Kasumi-1 (cell line): Measurements from ENCODE around the gene ABCF2.

Experiments
- DNase-seq, 2 experiments: peaks; one replicate each; lab custom pipeline; 2025; lab: John Stamatoyannopoulos, UW

Gene ABCF2

GRCh38 chr7:151226875-151227782 is at the start of gene ABCF2:
ABCF2 (minus strand) TSS chr7:151227205; CDS start chr7:151226458, 747 bp downstream.
- peak; percentile 95 for DNase-seq

GRCh38 chr7:151275813-151276577 is 49.0 kb upstream of the ABCF2 start:
- no peak for DNase-seq

GRCh38 chr7:151274936-151275812 is 48.2 kb upstream of the ABCF2 start:
- DNase-seq: no peak

- no peak for DNase-seq
Observed at GRCh38 chr7:151274396-151274795, 47.4 kb upstream of the ABCF2 start.

GRCh38 chr7:151273651-151274390 is 46.8 kb upstream of the ABCF2 start:
- DNase-seq: no peak

GRCh38 chr7:151272877-151273276 is 45.9 kb upstream of the ABCF2 start:
- DNase-seq: no peak

GRCh38 chr7:151272405-151272804 is 45.4 kb upstream of the ABCF2 start:
- DNase-seq: no peak

GRCh38 chr7:151271699-151272355 is 44.8 kb upstream of the ABCF2 start:
- DNase-seq: peak; percentile 88 to 90

GRCh38 chr7:151269511-151269910 is 42.5 kb upstream of the ABCF2 start:
- DNase-seq: no peak

- no peak for DNase-seq
Observed at GRCh38 chr7:151265351-151265931, 38.4 kb upstream of the ABCF2 start.

GRCh38 chr7:151264615-151265014 is 37.6 kb upstream of the ABCF2 start:
- DNase-seq: no peak

- DNase-seq: no peak
Observed at GRCh38 chr7:151261529-151261928, 34.5 kb upstream of the ABCF2 start.

GRCh38 chr7:151260883-151261282 is 33.9 kb upstream of the ABCF2 start:
- DNase-seq: no peak

- DNase-seq: no peak
Observed at GRCh38 chr7:151260471-151260870, 33.5 kb upstream of the ABCF2 start.

GRCh38 chr7:151257990-151258389 is 31.0 kb upstream of the ABCF2 start:
- DNase-seq: no peak

GRCh38 chr7:151256410-151257045 is 29.5 kb upstream of the ABCF2 start:
- DNase-seq: no peak

- no peak for DNase-seq
Observed at GRCh38 chr7:151255390-151255789, 28.4 kb upstream of the ABCF2 start.

- no peak for DNase-seq
Observed at GRCh38 chr7:151254851-151255250, 27.8 kb upstream of the ABCF2 start.

- no peak for DNase-seq
Observed at GRCh38 chr7:151254316-151254715, 27.3 kb upstream of the ABCF2 start.
